ENCODE measurements around the gene CPNE7.

CPNE7 gene

DNA sequence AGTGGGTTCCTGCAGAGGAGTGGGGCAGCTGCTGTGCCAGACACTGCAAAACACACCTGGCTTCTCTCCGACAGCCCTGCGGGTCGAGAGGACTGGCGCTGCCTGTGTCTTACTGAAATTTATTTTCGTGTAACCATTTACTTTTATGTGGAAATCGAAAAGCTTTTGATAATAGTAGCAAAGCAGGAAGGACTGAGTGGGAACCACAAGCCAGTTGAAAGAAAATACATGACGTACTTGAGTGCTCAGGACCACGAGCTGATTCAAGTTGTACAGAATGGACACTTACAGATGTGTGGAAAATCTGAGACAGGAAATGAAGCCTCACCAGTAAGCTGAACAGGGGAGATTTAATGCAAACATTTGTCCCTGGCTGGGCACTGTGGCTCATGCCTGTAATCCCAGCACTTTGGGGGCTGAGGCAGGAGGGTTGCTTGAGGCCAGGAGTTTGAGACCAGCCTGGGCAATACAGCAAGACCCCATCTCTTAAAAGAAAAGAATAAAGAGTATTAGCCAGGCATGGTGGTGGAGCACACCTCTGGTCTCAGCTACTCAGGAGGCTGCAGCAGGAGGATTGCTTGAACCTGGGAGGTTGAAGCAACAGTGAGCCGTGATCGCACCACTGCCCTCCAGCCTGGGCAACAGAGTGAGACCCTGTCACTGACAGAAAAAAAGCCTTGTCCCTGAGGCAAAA, 26.4 kb upstream of the CPNE7 start:
- no peak for DNase-seq (ENCODE audit: low read depth)

DNA sequence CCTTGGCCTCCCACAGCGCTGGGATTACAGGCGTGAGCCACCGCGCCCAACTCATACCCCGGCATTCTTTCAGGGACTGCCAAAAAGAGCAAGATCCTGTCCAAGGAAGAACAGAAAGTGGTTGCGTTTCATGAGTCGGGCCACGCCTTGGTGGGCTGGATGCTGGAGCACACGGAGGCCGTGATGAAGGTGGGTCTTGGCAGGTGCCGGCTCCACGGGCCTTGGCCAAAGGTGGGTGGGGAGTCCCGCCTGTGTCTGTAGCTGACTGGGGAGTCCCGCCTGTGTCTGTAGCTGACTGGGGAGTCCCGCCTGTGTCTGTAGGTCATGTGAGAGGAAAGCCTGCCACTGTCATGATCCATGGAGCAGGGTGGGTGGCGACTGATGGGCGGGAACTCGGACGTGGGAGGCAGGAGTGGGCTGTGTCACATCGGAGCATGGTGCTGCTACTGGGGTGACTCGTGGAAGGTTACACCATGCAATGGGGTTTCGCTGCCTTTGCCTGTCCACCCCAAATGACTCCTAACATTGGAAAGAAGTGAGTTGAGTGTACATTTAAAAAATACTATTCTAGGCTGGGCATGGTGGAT, 25.0 kb upstream of the CPNE7 start:
- DNase-seq (ENCODE audit: low read depth) = peak; percentile 28

DNA sequence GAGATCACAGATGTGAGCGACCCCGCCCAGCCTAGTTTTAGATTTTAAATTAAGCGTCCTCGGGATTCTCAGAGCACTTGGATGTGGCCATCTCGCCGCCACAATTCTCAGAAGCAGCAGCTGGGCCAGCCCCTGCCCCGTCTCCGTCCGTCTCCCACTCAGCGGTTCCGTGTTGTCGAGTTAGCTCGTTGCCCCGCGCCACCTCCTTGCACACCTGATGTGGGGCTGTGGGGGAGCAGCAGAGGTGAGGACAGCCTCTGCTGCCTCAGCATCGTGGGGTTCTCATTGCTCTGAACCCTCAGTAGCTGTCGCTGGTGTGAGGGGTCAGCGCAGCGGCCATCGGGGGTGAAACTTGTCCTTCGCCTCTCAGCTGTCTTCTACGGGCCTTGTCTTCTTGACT, 23.2 kb upstream of the CPNE7 start:
- no peak for DNase-seq (ENCODE audit: low read depth)

DNA sequence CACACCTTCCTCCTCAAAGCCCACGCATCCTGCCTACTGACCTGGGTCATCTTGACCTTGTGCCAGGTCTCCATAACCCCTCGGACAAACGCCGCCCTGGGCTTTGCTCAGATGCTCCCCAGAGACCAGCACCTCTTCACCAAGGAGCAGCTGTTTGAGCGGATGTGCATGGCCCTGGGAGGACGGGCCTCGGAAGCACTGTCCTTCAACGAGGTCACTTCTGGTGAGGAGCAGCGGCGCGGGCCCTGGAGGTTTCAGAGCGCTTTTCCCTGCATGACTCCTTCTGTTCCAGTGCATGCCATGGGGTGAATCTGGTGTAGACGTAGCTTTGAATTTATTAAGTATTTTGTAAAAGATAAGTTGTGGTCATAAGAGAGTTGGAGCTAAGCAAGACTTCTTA, 22.6 kb upstream of the CPNE7 start:
- DNase-seq (ENCODE audit: low read depth) = no peak

DNA sequence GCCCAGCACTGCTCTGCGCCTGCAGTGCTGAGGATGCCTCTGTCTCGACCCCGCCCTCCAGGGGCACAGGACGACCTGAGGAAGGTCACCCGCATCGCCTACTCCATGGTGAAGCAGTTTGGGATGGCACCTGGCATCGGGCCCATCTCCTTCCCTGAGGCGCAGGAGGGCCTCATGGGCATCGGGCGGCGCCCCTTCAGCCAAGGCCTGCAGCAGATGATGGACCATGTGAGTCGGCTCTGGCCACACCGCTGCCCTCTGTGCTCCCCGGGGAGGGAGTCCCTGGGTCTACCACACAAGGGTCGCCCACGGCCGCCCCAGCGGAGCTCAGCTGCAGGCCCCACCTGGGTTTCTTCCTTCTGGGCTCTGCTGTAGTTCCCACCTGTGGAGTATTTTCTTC, 21.8 kb upstream of the CPNE7 start:
- DNase-seq (ENCODE audit: low read depth) = no peak

DNA sequence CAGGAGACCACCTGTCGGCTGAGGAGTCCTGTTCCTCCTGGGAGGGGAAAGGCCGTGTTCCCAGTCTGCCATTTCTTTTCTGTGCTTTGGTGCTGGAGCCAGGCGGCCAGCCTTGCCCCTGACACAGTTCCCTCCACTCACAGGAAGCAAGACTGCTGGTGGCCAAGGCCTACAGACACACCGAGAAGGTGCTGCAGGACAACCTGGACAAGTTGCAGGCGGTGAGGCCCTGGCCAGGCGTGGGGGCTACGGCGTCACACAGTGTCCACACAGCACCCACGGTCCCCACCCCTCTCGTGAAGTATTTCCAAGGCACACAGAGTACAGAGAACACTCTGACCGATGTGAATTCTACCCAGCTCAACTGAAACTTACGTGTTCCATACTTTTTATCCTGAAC, 21.2 kb upstream of the CPNE7 start:
- no peak for DNase-seq (ENCODE audit: low read depth)

DNA sequence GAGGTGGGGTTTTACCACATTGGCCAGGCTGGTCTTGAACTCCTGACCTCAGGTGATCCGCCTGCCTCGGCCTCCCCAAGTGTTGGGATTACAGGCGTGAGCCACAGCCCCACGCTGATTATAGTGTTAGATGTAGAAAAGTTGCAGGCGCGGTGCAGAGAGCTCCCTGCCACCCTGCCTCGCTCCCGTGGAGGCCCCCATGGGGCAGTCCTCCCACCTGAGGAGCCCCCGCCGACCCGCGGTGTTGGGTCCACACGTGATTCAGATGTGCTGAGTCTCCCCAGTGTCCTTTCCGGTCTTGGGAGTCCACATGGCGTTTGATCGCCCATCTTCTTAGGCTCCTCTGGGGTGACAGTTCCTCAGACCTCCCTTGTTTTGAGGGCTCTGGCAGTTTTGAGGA, 20.3 kb upstream of the CPNE7 start:
- DNase-seq (ENCODE audit: low read depth) = no peak

DNA sequence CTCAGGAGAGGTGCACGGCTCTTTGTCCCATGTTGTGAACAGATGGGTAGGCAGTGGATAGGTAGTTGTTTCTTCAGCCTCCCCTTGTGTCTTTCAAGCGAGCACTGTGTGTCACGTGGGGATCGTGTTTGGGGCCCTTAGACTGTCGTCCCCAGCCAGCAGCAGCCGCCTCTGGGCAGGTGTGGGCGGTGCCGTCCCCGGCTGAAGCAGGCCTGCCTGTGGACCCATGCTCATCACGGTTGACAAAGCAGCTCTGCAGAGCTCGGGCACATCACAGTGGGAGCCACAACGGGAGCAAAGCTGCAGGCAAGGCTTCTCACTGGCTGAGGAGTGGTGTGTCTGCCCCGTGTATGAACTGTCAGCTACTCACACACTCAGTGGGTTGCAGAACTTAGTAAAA, 19.8 kb upstream of the CPNE7 start:
- no peak for DNase-seq (ENCODE audit: low read depth)

DNA sequence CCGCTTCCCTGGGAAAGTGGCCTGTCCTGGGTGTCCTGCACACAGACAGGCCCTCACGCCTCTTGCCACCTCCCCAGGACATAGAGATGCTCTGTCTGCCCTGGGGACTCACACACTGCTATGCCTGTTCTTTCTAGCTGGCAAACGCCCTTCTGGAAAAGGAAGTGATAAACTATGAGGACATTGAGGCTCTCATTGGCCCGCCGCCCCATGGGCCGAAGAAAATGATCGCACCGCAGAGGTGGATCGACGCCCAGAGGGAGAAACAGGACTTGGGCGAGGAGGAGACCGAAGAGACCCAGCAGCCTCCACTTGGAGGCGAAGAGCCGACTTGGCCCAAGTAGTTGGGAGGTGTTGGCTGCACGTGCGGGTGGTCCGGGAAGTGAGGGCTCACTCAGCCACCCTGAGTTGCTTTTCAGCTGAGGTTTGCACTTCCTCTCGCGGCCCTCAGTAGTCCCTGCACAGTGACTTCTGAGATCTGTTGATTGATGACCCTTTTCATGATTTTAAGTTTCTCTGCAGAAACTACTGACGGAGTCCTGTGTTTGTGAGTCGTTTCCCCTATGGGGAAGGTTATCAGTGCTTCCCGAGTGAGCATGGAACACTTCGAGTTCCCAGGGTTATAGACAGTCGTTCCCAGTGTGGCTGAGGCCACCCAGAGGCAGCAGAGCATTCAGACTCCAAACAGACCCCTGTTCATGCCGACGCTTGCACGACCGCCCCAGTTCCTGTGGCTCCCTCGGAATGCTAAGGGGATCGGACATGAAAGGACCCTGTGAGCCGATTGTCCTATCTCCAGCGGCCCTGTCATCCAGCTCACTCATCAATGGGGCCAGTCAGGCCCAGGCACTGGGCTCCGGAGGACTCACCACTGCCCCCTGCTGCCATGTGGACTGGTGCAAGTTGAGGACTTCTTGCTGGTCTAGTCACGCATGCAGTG, 18.5 kb upstream of the CPNE7 start:
- DNase-seq (ENCODE audit: low read depth) = peak; percentile 80

DNA sequence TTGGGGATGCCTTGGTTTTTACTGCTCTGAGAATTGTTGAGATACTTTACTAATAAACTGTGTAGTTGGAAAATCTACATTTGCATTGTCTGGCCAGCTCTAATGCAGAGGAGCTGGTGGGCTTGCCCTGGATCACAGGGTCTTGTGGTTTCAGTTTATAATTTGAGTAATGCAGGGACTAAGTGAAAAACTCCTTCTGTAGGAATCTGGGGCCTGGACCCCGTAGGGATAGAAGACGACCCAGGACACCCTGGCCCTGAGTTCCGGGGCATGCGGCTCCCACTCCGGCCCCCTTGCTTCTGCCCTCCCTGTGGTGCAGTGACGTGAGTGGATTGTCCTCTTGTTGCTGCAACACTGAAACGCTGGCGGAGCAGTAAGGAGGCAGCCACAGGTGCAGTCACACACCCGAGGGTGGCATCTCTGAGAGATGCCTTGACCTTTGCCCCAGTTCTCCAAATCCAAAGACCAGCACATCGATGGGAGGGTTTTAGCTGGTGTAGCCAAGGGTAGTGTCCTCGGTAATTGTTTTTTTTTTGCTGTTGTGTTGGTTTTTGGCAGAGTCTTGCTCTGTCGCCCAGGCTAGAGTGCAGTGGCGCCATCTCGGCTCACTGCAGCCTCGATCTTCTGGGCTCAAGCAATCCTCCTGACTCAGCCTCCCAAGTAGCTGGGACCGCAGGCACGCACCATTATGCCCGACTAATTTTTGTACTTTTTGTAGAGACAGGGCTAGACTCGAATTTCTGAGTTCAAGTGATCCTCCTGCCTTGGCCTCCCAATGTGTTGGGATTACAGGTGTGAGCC, 17.7 kb upstream of the CPNE7 start:
- no peak for DNase-seq (ENCODE audit: low read depth)

DNA sequence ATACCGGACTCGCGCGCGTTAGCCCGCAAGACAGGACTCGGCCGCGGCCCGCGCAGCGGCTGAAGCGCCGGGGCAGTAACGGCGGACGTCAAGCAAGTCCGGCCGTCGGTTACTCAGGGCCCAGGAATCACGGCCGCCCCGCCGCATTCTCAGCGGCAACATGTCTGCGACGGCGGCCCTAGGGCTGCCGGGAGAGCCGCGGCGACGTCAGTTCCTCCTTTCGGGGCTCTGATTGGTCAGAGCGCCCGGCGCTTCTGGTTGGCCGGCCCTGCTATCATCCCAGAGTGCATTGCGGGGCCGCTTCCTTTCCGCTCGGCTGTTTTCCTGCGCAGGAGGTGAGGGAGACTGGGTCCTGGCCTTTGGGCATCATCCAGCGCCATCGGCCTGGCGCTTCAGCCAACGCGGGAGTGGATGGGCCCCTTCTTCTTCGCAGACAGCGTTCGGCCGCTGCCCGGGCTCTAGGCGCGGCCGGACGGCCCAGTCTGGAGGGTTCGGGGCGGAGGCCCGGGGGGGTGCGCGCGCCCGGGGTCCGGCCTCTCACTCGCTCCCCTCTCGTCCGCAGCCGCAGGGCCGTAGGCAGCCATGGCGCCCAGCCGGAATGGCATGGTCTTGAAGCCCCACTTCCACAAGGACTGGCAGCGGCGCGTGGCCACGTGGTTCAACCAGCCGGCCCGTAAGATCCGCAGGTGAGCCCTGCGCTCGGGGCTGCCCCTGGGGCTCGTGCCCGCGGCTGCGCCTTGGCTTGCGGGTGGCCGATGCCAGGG, 15.0 kb upstream of the CPNE7 start, which contains the start of gene RPL13:
RPL13 (plus strand) TSS at position 305 of the 764 bp plus-strand sequence; CDS start at position 583, 278 bp downstream.
- DNase-seq (ENCODE audit: low read depth) = peak; percentile 98

DNA sequence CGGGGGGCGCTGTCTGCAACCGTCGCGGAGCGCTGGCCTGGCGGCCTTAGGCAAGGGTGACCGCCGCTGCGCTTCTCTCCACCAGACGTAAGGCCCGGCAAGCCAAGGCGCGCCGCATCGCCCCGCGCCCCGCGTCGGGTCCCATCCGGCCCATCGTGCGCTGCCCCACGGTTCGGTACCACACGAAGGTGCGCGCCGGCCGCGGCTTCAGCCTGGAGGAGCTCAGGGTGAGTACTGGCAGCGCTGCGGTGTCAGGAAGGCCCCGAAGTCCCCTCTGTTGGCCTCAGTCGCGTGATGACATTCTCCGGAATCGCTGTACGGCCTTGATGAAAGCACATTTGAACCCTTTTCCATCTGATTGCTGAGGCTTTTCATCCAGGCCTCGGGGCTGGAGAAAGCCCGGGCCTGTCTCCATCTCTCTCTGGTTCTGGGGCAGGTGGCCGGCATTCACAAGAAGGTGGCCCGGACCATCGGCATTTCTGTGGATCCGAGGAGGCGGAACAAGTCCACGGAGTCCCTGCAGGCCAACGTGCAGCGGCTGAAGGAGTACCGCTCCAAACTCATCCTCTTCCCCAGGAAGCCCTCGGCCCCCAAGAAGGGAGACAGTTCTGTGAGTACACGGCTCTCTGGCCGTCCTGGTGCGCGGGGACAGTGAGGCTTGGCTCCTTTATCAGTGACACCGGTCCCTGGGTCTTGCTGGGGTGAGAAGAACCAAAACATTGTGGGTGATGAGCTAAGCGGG, 14.2 kb upstream of the CPNE7 start:
- DNase-seq (ENCODE audit: low read depth) = peak; percentile 28

DNA sequence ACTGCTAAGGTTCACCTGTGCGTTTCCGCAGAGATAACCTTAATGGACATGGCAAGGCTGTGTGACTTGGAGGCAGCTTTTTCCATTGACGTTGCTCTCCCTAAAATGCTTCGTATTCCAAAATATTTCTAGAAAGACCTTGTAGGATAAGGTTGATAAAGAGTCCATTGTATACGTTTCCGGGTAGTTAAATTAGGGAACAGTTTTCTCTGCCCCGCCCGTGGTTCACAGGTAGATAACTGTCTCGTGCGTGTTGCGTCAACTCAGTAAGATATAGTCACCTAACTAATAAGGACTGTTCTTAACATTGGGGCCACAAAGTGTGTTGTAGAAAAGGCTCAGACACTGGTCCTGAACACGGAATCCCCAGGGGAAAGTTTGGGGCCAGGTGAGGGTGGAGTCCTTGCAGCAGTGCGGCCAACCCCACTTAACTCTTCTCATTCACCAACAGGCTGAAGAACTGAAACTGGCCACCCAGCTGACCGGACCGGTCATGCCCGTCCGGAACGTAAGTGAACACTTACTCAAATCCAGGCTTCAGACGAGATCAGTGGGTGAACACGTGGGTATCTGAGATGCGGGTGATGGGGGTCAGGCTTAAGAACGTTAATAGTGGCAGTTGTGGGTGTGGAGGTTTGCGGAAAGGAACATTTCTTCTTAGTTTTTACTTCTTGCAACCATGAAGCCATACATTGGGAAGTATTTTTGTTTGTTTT, 13.5 kb upstream of the CPNE7 start:
- DNase-seq (ENCODE audit: low read depth) = peak; percentile 47

DNA sequence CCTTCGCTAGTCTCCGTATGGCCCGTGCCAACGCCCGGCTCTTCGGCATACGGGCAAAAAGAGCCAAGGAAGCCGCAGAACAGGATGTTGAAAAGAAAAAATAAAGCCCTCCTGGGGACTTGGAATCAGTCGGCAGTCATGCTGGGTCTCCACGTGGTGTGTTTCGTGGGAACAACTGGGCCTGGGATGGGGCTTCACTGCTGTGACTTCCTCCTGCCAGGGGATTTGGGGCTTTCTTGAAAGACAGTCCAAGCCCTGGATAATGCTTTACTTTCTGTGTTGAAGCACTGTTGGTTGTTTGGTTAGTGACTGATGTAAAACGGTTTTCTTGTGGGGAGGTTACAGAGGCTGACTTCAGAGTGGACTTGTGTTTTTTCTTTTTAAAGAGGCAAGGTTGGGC, 12.6 kb upstream of the CPNE7 start:
- DNase-seq (ENCODE audit: low read depth) = no peak

DNA sequence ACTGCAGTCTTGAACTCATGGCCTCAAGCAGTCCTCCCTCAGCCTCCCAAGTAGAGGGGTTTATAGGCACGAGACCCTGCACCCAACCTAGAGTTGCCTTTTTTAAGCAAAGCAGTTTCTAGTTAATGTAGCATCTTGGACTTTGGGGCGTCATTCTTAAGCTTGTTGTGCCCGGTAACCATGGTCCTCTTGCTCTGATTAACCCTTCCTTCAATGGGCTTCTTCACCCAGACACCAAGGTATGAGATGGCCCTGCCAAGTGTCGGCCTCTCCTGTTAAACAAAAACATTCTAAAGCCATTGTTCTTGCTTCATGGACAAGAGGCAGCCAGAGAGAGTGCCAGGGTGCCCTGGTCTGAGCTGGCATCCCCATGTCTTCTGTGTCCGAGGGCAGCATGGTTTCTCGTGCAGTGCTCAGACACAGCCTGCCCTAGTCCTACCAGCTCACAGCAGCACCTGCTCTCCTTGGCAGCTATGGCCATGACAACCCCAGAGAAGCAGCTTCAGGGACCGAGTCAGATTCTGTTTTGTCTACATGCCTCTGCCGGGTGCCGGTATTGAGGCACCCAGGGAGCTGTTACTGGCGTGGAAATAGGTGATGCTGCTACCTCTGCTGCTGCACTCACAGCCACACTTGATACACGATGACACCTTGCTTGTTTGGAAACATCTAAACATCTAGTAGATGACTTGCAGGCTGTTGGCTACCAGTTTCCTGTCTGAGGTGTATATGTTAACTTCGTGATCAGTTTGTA, 11.7 kb upstream of the CPNE7 start:
- peak; percentile 38 for DNase-seq (ENCODE audit: low read depth)

DNA sequence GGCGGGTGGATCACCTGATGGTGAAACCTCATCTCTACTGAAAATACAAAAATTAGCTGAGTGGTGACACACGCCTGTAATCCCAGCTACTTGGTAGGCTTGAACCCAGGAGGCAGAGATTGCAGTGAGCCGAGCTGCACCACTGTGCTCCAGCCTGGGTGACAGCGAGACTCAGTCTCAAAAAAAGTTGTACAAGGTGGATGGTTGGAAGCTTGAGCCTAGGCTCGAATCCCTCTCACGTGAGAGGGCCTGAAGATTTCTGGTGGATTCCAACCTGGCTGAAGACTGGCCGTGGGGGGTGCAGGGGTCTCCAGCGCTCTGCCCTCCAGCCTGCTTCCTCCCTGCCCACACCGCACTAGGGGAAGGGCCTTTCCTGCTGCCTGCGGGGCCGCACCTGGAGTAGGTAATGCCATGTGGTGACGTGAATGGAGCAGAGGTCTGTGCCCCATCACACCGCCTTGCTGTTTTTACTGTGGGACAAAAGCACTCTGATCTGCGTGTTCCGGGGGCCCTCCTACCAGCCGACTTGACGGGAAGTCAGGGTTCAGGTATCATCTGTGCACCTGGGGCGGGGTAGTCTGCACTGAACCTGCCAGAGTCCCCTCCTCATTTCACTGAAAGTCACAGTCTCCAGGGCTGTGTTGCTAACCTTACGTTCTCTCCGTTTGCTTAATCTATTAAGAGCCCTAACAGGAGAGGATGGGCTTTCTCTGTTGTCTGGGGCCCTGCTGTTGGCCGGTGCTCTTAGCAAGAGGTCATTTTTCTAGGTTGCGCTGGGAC, 10.9 kb upstream of the CPNE7 start:
- peak; percentile 50 for DNase-seq (ENCODE audit: low read depth)

DNA sequence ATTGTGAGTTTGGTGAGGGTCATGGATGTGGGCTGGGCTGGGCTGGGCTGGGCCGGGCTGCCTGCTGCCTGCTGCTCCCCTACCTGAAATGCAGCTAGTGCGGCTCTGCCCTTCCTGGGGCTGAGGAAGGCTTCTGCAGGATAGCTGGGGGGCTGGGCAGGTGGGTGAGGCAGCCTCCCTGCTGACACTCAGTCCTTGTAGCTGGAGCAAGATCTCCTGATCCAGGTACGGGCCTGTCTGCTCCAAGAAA, 10.4 kb upstream of the CPNE7 start:
- DNase-seq (ENCODE audit: low read depth) = peak; percentile 75

DNA sequence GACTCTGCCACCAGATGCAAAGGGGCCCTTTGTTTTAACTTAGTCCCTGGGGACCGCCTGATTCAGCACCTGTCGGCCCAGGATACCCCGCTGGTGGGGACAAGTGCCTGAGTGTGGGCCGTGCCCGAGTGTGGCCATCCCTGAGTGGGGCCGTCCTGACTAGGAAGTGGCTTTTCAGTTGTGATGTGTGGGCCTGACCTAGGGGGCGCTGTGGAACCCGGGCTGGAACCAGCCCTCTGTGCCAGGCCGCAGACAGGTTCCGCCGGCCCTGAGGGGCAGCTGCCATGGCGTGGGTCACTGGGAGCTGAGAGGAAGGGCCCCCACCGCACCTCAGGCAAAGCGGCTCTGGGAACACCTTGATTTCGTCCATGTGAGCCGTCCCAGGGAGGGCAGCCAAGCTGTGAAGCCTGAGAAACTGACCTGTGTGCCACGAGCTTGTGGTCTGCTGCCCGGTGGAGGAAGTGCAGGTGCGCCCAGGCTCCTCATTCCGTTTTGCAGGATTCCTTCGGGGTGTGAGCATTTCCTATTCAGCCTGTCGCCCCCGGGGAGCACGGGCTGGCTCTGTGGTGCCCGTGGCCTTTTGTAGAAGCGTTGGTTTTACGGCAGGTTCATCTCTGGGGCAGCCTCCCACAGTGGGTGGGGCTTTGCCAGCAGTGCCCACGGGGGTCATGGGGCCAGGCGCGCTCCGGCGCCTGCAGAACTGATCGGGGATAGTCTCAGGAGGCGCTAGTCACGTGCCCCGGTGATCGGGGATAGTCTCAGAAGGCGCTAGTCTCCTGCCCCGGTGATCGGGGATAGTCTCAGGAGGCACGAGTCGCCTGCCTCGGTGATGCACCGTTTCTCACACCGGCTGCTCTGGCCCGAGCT, 9.8 kb upstream of the CPNE7 start:
- DNase-seq (ENCODE audit: low read depth) = peak; percentile 77

Data from ELR (cell line).